WTC11 (cell line): ENCODE measurements around the gene GHRHR. TPM values are rescaled to one million over a fixed set of nuclear protein-coding genes. Genes with fewer than 3 reads are reported as not detected.

Experiments
- ATAC-seq: fragments of 200-7000 bp; cut with Tn5 transposase; 2 replicates; pipeline ENCODE4 v1.10.0; 2021; ENCODE audit warnings: mild to moderate bottlenecking, moderate library complexity
- CTCF ChIA-PET: fragments of 300-600 bp; sonication (Branson Sonifier 250); formaldehyde crosslinking; loops from one replicate; lab custom pipeline; 2021; ENCODE audit warnings: antibody characterized with exemption; lab: Charles Lee
- POLR2A ChIA-PET: fragments of 350-600 bp; sonication (Branson Sonifier 250); formaldehyde crosslinking; loops from one replicate; lab custom pipeline; 2021; ENCODE audit warnings: antibody characterized with exemption; lab: Charles Lee
- DNase-seq: peaks from one replicate; pipeline ENCODE4 v3.0.0; 2021; ENCODE audit warnings: low spot score
- H3K27ac Mint-ChIP-seq: 2 replicates; pipeline ENCODE4 v1.8.0; 2021; ENCODE audit warnings: mixed read lengths
- H3K27me3 Mint-ChIP-seq: 2 replicates; pipeline ENCODE4 v1.8.0; 2021; ENCODE audit warnings: low read depth, mild to moderate bottlenecking, moderate library complexity, mixed read lengths
- H3K36me3 Mint-ChIP-seq: 2 replicates; pipeline ENCODE4 v1.8.0; 2021; ENCODE audit warnings: mixed read lengths
- H3K4me1 Mint-ChIP-seq: 2 replicates; pipeline ENCODE4 v1.8.0; 2022; ENCODE audit warnings: mixed read lengths
- H3K4me3 Mint-ChIP-seq: 2 replicates; pipeline ENCODE4 v1.8.0; 2021; ENCODE audit warnings: mild to moderate bottlenecking, moderate library complexity, mixed read lengths
- H3K9me3 Mint-ChIP-seq: 2 replicates; pipeline ENCODE4 v1.8.0; 2021; ENCODE audit warnings: mixed read lengths
- AR ChIP-seq: fragments of 250-450 bp; sonication (Bioruptor Pico); IDR thresholded peaks from 2 replicates; pipeline ENCODE4 v1.9.0; 2021; ENCODE audit warnings: mild to moderate bottlenecking
- ATF3 ChIP-seq: sonication (generic); formaldehyde crosslinking; conservative IDR thresholded peaks from 2 replicates; pipeline ENCODE4 v1.8.1; 2022; ENCODE audit warnings: mild to moderate bottlenecking, missing genetic modification reagents
- CDX4 ChIP-seq: fragments of 250-450 bp; sonication (Bioruptor Pico); IDR thresholded peaks from 2 replicates; pipeline ENCODE4 v1.9.0; 2021; ENCODE audit warnings: moderate library complexity, mild to moderate bottlenecking, inconsistent platforms, borderline replicate concordance
- CREM ChIP-seq: sonication (generic); formaldehyde crosslinking; IDR thresholded peaks from 2 replicates; pipeline ENCODE4 v1.8.1; 2022; ENCODE audit warnings: mild to moderate bottlenecking, missing genetic modification reagents, moderate library complexity
- ELF4 ChIP-seq: sonication (generic); formaldehyde crosslinking; IDR thresholded peaks from 2 replicates; pipeline ENCODE4 v1.8.1; 2022; ENCODE audit warnings: low read depth, mild to moderate bottlenecking, moderate library complexity, missing genetic modification reagents
- FOXP4 ChIP-seq: sonication (generic); formaldehyde crosslinking; IDR thresholded peaks from 2 replicates; pipeline ENCODE4 v1.8.0; 2022; ENCODE audit warnings: mild to moderate bottlenecking, missing genetic modification reagents
- GRHL2 ChIP-seq: fragments of 250-450 bp; sonication (Bioruptor Pico); IDR thresholded peaks from 2 replicates; pipeline ENCODE4 v1.8.0; 2022; ENCODE audit warnings: mild to moderate bottlenecking, moderate library complexity; ENCODE audit not compliant: insufficient replicate concordance, severe bottlenecking
- GTF2I ChIP-seq: fragments of 250-450 bp; sonication (Bioruptor Pico); conservative IDR thresholded peaks from 2 replicates; pipeline ENCODE4 v1.4.0; 2021; ENCODE audit warnings: mild to moderate bottlenecking
- MAX ChIP-seq: sonication (generic); formaldehyde crosslinking; IDR thresholded peaks from 2 replicates; pipeline ENCODE4 v1.8.0; 2022; ENCODE audit warnings: mild to moderate bottlenecking, missing genetic modification reagents
- NFATC4 ChIP-seq: fragments of 250-450 bp; sonication (Bioruptor Pico); IDR thresholded peaks from 2 replicates; pipeline ENCODE4 v1.9.0; 2021; ENCODE audit warnings: mild to moderate bottlenecking
- OVOL2 ChIP-seq: fragments of 250-450 bp; sonication (Bioruptor Pico); IDR thresholded peaks from 2 replicates; pipeline ENCODE4 v1.9.0; 2021; ENCODE audit warnings: mild to moderate bottlenecking, borderline replicate concordance
- PREB ChIP-seq: sonication (generic); formaldehyde crosslinking; IDR thresholded peaks from 2 replicates; pipeline ENCODE4 v1.8.1; 2022; ENCODE audit warnings: mild to moderate bottlenecking, missing genetic modification reagents, moderate library complexity, borderline replicate concordance
- SMAD3 ChIP-seq: sonication (generic); formaldehyde crosslinking; IDR thresholded peaks from 2 replicates; pipeline ENCODE4 v1.8.0; 2022; ENCODE audit warnings: missing genetic modification reagents, mild to moderate bottlenecking, borderline replicate concordance
- SOX15 ChIP-seq: fragments of 250-450 bp; sonication (Bioruptor Pico); IDR thresholded peaks from 2 replicates; pipeline ENCODE4 v1.9.0; 2021; ENCODE audit warnings: mild to moderate bottlenecking
- SP1 ChIP-seq: sonication (generic); formaldehyde crosslinking; conservative IDR thresholded peaks from 2 replicates; pipeline ENCODE4 v1.8.1; 2022; ENCODE audit warnings: missing genetic modification reagents
- TCF7 ChIP-seq: sonication (generic); formaldehyde crosslinking; IDR thresholded peaks from 2 replicates; pipeline ENCODE4 v1.8.0; 2022; ENCODE audit warnings: mild to moderate bottlenecking, low read depth, missing genetic modification reagents, moderate library complexity
- ZBTB43 ChIP-seq: sonication (generic); formaldehyde crosslinking; IDR thresholded peaks from 2 replicates; pipeline ENCODE4 v1.8.1; 2023; ENCODE audit warnings: mild to moderate bottlenecking, missing genetic modification reagents
- ZNF219 ChIP-seq: sonication (generic); formaldehyde crosslinking; IDR thresholded peaks from 2 replicates; pipeline ENCODE4 v1.8.0; 2023; ENCODE audit warnings: missing genetic modification reagents, mild to moderate bottlenecking, borderline replicate concordance
- ZNF232 ChIP-seq: sonication (generic); formaldehyde crosslinking; IDR thresholded peaks from 2 replicates; pipeline ENCODE4 v1.8.0; 2022; ENCODE audit warnings: mild to moderate bottlenecking, missing genetic modification reagents
- ZNF396 ChIP-seq: fragments of 250-450 bp; sonication (Bioruptor Pico); IDR thresholded peaks from 2 replicates; pipeline ENCODE4 v1.8.0; 2021; ENCODE audit warnings: mild to moderate bottlenecking, moderate library complexity, borderline replicate concordance
- ZNF512 ChIP-seq: sonication (generic); formaldehyde crosslinking; IDR thresholded peaks from 2 replicates; pipeline ENCODE4 v1.8.1; 2022; ENCODE audit warnings: missing genetic modification reagents, borderline replicate concordance
- total RNA-seq: library from RNA; stranded (reverse); gene quantifications from 3 replicates; pipeline ENCODE4 v1.2.3, GENCODE V29; 2021

The GHRHR gene
- total RNA-seq, 1 experiment from 2014 or later: 5.0 TPM

GRCh38 chr7:30979027-30979426, 15.3 kb downstream of the GHRHR start (continued):
- no peak for TF ChIP-seq AR (CRISPR knock-in tag)
- no peak for TF ChIP-seq SMAD3

- ChIA-PET POLR2A (interaction anchor here (0.7 kb wide), 1 partner anchor 355 kb away, joined by 3 read pairs; no protein-coding TSS in a partner anchor), CTCF (interaction anchor here (12.5 kb wide), 1 partner anchor 144 kb away, joined by 882 read pairs; no protein-coding TSS in a partner anchor)
- peaks cover 22% of the 10 kb centered on the region for H3K4me1 Mint-ChIP-seq
- H3K27me3 Mint-ChIP-seq: no peaks in the 10 kb centered on the region; the same call in 1 of the 2 replicates
- no peak for TF ChIP-seq MAX (CRISPR knock-in tag)
- no peak for TF ChIP-seq SOX15 (CRISPR knock-in tag)
- TF ChIP-seq ELF4 (CRISPR knock-in tag): no peak
- no peak for TF ChIP-seq ZNF512 (CRISPR knock-in tag)
- TF ChIP-seq GTF2I (CRISPR knock-in tag): no peak
- no peak for TF ChIP-seq FOXP4 (CRISPR knock-in tag)
- TF ChIP-seq ZNF232 (CRISPR knock-in tag): no peak
- no peak for TF ChIP-seq CDX4 (CRISPR knock-in tag)
- ATAC-seq: no peak
- H3K9me3 Mint-ChIP-seq: no peaks in the 10 kb centered on the region
- no peak for DNase-seq
- H3K27ac Mint-ChIP-seq: no peak overlapping the region
- no peak overlapping the region for H3K4me3 Mint-ChIP-seq
- H3K36me3 Mint-ChIP-seq: no peaks in the 10 kb centered on the region
Measured at GRCh38 chr7:30980194-30980593, 16.4 kb downstream of the GHRHR start.

- ChIA-PET CTCF (interaction anchor here (12.5 kb wide), 1 partner anchor 143 kb away, joined by 882 read pairs; no protein-coding TSS in a partner anchor), POLR2A (no interaction called here)
- Mint-ChIP-seq H3K36me3 (no peaks in the 10 kb centered on the region), H3K4me3 (no peak overlapping the region), H3K27me3 (no peaks in the 10 kb centered on the region; the same call in 1 of the 2 replicates), H3K4me1 (peaks cover 27% of the 10 kb centered on the region), H3K9me3 (no peaks in the 10 kb centered on the region), H3K27ac (no peak overlapping the region)
- no peak for ATAC-seq
- DNase-seq: no peak
- TF ChIP-seq MAX (CRISPR knock-in tag): no peak
- no peak for TF ChIP-seq CREM
- TF ChIP-seq TCF7 (CRISPR knock-in tag): no peak
- no peak for TF ChIP-seq GRHL2 (CRISPR knock-in tag)
- TF ChIP-seq NFATC4 (CRISPR knock-in tag): no peak
- TF ChIP-seq ZNF219: no peak
- TF ChIP-seq ZBTB43: no peak
- no peak for TF ChIP-seq PREB (CRISPR knock-in tag)
- TF ChIP-seq SMAD3: no peak
- TF ChIP-seq OVOL2 (CRISPR knock-in tag): no peak
- TF ChIP-seq ATF3 (CRISPR knock-in tag): no peak
- TF ChIP-seq SP1 (CRISPR knock-in tag): no peak
- TF ChIP-seq ZNF396 (CRISPR knock-in tag): no peak
Measured at GRCh38 chr7:30980751-30981150, 17.0 kb downstream of the GHRHR start.
